ENCODE results near the gene TNFSF11.

Gene TNFSF11

DNA sequence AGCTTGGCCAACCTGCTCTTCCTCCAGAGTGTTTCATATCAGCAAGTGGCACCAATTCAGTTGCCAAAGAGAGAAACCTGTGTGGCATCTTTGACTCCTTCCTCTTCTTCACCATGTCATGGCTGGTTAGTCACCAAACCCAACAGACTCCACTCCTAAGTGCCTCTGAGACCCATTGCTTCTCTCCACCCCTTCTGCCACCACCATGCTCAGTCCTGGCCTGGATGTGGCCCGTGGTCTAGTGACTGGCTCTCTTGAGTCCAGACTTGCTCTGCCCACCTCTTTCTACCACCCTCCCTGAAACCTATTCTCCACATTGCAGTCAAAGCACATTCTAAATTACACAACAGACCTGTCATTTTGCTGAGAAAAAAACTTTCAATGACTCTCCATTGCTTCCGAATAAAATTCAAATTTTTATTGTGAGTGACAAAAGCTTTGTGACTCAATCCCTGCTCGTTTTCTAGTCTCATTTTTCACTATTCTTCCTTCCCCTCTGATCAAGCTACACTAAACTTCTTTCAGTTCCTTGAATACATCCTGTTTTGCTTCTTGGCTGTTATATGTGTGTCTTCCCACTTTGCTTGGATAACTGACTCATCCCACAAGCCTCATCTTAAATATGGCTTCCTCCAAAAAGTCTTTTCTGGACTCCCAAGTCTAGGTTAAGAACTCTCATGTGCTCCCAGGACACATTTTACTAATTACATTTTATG, 12.0 kb upstream of the TNFSF11 start:
- DNase-seq, result no peak

DNA sequence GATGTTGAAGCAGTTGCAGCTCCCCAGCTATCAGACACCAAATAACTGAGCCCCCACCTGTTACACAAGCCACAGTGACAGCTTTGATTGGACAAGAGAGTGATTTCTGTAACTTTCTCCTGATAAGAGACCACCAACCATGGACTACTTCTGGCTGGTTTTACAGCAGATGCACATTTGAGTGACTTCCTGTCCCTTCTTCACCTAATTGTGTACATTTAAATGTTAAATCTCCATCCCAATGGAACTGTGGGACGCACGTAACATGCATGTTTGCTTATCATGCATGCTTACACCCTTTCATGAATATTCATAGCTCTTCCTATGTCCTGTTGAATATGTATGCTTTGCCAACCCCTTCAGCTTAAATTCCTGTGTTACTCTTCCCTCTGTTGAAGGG, 6.0 kb upstream of the TNFSF11 start:
- DNase-seq, result no peak

DNA sequence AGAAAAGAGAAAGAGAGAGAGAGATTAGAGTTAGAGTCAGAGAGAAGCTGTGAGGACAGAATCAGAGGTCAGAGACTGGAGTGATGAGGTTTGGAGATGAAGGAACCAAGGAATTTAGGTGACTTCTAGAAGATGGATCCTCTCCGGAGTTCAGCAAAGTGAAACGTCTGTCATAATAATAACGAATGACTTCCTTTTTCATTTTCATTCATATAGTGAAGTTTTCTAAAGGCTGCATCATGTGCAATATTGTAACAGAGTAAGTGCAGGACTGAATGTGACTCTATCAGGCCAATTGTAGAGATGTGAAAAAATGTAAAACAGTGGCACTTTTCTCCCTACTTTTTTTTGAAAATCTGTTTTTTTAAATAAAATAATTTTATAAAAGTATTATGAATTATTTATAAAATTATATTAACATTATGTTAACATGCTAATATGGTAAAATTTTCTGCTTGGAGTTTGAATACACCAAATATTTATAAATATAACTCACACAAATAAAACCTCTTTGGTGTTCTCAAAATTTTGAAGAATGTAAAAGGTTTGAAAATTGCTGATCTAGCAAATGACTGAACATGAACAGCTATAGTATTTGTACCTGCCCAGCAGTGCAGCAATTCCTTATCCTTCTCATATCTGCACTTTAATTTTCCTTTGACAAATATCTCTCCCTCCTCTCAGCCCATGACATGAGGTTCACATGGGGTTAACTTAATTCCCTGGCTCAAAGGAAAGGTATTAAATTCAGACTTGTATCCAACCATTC, 4.2 kb upstream of the TNFSF11 start:
- no peak for DNase-seq

DNA sequence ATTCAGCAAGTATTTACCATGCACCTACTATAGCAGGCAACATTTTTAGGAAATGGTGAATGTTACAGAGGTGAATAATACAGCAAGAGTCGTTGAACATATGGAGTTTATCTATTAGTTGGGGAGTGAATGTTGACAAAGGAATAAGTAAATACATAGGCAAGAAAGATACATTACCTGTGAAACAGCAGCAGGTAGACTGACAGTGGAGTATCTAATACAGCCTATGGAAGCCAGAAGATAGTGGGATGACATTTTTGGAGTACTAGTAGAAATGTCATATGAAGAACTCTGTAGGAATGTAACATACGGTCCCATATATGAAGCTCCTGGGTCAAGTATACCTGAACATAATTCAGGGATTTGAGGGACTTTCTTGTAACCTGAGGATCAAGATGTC, 2.1 kb upstream of the TNFSF11 start:
- DNase-seq, result no peak

DNA sequence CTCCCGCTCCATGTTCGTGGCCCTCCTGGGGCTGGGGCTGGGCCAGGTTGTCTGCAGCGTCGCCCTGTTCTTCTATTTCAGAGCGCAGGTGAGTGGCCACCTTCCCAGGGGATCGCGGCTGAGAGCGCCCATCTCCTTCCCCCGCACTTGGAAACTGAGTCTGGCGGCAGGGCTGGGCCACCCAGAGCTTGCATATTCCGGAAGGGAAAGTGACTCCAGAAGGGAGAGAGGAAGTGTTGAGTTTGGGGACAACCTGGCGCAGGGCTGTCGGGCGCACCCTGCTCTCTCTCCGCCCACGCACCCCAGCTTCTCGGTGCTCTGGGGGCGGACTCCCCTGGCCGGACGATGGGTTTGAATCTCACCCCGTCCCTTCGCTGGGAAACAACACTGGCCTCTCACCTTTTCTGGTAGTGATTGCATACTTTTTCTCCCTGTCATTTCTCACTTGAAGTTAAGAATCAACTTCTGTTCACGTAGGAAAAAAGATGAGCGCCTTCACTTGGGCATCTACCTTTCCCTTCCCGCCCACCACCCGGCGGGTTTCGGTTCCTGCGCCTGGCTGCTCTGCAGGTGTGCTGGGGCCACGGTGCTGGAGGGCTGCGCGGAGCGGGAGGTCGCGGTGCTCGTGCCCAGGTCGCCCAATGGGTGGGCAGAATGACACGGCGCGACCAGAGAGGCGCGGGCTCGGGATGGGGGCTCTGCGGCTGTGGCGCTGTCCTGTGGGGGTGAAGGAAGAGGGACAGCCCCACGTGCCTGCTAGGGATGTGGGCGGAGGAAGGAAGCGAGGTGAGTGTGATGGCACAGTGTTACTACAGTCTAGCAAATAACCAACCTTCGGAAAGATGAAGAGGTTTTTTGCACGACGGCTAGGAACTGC, 721 bp downstream of the TNFSF11 start:
- DNase-seq, result no peak

DNA sequence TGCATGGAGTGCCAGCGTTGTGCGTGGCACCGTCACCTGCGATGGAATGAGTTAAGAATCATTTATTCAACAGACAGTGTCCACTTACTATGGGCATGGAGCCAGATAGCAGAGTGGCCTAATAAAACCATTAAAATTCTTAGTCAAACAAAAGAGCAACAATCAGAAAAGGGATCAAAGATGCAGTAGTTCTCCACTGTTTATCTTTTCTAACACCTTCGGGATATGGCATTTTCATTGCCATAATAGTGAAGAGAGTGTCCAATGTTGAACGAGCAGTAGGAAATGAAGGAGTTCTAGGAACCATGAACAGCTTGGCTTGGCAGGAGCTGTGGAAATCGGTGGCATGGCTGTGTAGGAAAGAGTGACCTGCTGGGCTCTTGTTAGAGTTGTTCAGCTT, 2.0 kb downstream of the TNFSF11 start:
- no peak for DNase-seq

DNA sequence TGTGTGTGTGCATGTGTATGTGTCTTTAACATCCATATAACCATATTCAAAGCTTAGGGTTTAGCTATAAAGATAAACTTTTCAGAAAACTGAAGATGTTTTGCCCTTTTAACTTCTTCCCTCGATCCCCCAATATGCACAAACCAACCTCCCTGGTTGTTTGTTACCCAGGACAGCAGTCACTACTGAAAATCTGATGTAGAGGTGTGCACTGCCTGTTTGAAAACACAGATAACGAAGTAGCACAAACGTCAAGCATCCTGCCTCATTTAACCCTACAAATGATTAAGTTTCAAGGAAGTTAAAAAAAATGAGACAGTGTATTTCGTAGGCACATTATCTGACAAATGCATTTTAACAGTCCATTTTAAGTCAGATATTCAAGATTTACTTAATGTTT, 3.6 kb downstream of the TNFSF11 start:
- no peak for DNase-seq

DNA sequence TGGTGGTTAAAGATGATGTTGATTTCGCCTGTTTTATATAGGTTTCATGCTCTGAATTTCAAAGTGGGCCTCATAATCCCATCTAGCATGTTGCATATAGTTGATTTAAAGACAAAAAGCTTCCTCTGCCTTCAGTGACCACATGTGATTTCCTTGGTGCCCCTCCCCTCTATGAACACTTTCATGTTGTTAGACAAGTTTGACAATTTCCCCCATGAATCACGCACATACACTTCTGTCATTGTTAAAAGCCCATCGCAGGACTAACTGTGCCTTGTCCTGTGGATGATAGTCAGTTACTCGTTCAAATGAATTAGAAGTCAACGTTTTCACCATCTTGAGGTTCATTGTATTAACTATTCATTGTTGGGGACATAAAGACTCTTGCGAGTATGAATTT, 6.7 kb downstream of the TNFSF11 start:
- DNase-seq, result no peak

DNA sequence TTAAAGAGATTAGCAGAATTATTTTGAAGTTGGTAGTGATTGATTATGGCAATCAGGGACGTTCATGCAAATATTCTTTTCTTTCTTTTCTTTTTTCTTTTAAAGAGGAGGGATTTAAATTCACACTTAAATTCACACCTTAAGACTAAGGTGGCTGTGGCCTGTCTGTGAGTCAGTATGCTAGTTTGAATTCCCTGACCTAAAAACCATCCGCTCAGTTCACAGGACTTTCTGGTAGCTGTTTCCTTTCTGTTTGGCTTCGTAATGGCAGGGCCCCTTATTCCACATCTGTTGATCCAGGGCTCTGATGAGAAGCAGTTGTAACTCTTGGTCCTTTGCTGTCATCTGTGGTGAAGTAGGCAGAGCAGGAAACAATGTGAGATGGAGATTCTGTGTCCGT, 7.5 kb downstream of the TNFSF11 start:
- no peak for DNase-seq

DNA sequence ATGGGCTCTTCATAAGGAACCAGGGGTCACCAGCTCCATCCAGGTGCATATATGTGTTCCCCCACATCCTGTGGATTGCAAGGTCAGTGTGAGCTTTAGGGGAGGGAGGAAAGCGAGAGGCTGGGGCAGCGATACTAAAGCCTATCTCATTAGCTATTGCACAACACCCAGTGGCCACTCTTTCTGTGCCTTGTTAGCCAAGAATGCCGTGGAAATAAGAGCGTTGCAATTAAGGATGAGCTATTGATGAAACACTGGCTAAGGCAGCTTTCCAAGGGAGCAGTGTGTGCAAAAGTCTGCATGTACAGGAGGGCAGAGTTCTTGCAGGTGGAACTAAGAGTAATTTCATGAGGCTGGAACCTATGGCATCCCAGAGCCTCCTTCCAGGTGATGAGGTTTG, 17.6 kb downstream of the TNFSF11 start:
- no peak for DNase-seq

DNA sequence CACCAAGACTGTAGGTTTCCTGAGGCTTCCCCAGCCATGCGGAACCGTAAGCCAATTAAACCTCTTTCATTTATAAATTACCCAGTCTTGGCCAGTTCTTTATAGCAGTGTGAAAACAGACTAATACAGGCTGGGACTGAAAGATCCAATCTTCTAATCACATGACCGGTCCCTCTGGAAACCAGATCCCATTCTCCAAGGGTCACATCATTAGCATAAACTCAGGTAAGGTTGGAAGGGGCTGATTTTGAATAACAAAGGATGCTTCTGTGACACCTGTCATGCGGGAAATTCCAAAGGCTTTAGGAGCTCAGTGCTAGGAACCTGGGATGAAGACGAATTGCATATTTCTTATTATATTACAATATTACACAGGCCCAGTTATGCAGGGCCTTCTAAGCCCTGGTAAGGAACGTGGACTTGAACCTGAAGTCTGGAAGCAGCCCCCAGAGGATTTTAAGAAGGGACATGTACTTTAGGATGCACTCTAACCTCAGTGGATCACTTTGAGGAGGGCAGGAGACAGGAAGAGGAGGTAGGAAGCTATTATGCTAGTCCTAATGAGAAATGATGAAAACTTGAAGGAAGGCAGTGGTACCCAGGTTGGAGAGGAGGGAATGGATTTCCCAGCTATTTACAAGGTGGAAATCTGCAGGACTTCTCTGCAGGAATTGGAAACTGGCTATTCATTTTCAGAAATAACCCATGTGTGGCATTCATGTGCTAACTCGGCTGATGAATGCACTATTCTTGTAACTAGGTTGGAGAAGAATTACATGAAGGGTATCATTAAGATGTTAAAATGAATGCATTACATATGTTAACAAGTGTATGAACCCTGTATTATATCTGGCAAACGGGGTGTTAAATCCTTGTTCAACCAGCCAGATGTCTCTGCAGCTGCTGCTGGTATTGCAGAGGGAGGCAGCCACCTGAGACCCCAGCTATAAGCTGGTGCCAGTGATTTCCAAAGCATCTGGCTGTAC, 19.3 kb downstream of the TNFSF11 start:
- no peak for DNase-seq

DNA sequence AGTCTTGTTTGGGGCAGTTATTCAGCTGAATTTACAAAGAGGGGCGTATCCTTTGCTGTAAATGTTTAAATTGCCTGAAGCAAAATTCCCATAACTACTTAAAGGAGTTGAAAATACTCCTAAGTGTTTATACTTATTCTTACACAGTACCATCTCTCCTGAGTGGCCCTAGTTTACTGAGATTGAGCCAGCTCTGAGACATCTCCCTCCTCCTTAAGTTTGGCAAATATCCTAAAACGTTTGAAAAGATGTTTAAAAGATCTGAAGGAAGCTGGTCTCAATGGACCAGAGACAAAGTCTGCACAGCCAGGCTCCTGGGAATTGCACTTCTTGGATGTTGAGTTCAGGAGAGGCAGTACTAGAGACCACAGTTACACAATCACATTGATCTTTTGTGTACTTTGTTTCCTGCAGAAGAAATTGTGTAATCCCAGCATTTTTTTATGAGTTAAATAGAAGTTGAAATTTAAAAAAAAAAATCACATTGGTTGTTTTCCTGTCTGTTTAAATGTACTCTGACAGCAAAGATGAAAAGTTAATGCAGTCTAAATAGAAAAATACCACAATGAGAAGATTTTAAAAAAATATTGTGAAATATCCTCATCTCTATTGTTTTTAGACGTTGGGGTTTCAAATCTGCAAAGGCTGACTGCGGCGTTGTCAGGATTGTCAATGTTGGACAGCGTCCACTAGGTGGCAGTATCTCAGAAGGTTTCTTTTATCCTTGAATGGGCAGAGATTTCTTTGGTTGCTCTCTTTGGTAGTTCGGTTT, 20.7 kb downstream of the TNFSF11 start:
- DNase-seq, result no peak

DNA sequence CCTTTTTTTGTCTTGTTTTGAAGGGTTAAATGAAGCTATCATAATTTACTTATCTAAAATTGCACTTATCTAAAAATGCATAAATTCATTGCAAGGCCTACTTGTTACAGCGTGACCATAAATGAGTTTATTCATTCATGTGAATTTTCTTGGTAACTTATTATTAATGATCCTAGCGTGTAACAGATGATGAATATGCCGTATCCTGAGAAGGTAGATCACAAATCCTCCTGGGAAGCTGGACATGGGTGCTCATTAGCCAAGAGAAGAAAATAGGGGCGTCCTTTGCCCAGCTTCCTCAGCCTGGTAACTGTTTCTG, 21.3 kb downstream of the TNFSF11 start:
- no peak for DNase-seq

DNA sequence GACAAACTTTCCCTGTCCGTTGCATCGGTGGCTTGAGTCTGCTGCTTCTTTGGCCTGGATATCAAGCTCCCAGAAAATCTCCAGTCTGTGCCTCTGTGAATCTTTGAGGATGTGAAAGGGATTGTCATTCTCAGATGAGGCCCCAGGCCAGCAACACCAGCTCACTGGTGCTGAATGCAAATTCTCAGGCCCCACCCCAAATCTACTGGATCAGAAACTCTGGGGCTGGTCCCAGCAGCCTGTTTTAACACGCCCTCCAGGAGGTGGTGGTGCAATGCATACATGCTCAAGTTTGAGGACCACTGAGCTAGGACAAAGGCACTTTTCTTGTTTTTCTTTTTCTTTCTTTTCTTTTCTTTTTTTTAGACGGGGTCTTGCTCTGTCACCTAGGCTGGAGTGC, 23.6 kb downstream of the TNFSF11 start:
- no peak for DNase-seq

DNA sequence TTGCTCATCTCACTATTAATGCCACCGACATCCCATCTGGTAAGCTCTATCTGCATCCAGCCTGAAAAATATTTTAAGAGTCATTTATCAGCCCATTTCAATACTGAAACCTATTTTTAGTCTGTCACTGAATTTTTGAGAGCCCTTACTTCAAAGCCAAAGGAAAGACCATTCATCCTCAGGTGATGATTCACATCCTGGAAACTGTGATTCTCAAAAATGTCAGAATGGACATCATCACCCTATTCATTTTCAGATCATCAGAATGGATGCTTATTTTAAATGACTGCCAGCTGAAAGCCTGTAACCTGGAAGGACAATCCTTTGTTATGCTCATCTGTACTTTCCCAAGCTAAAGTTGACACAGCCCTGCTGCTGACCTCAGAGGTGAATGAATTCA, 27.0 kb downstream of the TNFSF11 start:
- no peak for DNase-seq

DNA sequence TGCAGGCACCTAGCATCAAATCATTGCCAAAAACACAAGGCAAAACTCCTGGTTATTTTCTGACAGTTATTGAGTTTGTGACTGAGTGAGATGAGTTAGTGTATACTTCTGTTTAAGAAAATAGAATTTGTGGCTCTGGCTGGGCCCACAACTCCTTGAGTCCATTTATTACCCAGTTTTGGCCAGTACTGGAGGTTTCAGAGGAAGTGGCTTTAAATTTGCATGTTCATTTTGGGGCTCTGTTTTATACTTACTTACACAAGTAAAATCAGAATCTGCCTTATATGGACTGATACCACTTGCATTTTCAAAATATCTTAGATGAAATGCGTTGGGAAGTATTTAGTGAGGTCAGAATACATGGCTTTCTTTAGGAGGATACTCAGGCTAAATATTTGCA, 29.0 kb downstream of the TNFSF11 start:
- no peak for DNase-seq

DNA sequence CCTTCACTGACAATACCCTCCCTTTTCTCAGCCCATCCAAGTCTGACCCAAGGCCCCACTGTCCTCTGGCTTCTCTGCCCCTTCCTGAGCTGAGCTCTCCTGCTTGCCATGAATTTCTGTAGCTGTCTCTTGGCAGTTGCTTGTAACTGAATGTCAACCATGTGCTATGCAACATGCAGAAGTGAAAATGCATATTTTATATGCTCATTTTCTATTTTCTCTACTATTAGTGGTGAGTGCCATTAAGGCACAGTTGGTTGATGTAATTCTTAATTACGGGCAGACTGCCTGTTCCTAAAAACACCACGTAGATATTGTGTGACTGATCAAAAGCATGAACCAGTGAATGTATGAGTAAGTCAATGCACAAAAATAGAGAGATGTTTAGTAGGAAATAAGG, 29.6 kb downstream of the TNFSF11 start:
- DNase-seq, result no peak

DNA sequence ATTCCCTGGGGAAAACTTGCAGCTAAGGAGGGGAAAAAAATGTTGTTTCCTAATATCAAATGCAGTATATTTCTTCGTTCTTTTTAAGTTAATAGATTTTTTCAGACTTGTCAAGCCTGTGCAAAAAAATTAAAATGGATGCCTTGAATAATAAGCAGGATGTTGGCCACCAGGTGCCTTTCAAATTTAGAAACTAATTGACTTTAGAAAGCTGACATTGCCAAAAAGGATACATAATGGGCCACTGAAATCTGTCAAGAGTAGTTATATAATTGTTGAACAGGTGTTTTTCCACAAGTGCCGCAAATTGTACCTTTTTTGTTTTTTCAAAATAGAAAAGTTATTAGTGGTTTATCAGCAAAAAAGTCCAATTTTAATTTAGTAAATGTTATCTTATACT, 33.6 kb downstream of the TNFSF11 start:
- no peak for DNase-seq

DNA sequence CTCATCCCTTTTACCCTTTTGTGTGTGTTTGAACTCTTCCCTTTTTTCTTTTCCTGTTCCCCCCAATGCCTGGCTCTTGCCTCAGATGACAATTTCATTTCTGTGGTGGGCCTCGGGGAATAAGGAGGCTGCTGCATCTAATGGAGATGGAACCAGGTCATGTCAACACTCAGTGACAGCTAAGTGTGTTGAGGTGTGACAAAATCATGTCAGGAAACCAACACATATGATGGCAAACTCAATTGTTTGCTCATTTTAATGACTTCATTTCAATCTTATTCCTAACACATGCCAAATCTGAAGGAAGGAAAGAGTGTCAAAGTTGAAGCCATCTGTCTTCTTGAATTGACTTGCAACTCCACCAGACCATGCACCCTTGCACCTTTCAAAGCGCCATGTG, 36.7 kb downstream of the TNFSF11 start:
- DNase-seq, result no peak

DNA sequence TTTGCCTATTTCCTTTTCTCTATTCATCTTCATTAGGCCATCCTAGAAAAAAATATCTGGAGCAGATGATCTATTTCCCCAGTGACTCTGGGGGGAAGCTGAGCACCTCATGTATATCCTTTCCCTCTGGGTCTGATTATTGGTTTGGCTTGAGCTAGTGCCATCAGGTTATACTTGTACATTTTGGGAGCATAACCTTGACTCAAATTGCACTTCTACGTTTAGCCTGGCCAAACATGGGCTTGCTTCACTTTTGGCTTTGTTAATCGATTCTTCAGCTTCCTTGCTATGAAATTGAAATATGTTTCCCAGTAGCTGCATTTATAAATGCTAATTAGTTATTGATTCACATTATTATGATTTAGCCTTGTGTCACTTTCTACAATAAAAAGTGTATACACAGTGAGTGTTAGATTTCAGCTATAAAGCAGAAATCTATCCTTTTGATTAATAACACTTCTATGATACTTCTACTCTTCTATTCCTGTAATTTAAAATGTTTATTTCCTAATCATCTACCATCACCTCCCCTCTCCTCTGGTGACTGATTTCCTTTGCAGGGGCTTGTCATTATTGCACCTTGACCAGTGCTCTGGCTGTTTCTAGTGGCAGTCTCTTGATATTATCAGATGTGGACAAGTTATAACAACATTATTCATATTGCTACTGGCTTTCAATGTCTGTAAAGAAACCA, 37.3 kb downstream of the TNFSF11 start:
- DNase-seq, result no peak

All from SIG-M5 (cell line).